ENCODE results near the gene RINT1.
"Not testable (repeated sequence)": the region's sequence is repeated elsewhere in the genome, so short reads cannot be mapped to it uniquely, and the experiment has no call there.

Gene RINT1

DNA sequence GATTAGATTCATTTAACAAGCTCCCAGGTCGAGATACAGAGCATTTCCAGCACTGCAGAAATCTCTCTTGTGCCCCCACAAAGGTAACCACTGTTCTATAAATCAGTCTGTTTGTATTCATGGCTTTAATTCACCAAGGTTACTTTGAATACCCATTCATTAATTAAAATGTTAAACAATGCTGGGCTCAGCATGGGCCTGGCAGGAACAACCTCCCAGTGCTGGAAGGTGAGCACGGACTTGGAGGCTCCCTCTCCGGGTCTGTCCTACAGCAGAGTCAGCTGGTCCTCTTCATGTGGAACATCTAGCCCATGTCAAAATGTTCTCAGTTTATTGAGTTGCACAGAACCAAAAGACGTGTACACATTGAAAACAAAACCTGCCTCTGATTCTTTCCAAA lies 64.9 kb downstream of the RINT1 start:
- peak in 1 of 56 donors; percentile 4 for DNase-seq

DNA sequence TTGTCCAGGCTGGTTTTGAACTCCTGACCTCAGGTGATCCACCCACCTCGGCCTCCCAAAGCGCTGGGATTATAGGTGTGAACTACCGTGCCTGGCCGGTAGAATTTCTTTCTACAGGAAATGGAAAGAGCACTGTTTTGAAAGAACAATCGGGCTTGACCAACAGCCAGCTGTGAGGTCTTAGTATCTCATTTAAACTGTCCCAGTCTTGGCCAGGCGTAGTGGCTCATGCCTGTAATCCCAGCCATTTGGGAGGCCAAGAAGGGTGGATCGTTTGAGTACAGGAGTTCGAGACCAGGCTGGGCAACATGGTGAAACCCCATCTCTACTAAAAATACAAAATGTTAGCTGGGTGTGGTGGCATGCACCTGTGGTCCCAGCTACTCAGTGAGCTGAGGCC lies 67.1 kb downstream of the RINT1 start:
- DNase-seq: not testable (repeated sequence)

DNA sequence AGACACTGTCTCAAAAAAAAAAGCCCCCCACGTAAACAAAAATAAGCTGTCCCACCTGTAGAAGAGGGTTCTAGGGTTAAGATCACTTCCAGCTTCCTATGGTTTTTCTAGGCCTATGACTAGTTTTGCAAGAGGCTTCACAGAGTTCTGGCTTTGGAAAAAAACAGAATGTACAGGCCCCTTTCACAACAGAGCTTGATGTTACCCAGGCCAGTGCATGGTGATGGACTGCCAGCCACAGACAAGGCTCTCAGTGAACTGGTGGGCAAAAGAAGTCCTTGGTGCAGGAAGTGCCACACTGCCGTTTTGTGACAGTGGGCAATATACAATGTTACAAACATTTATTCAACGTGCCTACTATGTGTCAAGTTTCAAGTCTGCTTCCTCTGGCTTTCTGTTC lies 67.5 kb downstream of the RINT1 start:
- no peak for DNase-seq

DNA sequence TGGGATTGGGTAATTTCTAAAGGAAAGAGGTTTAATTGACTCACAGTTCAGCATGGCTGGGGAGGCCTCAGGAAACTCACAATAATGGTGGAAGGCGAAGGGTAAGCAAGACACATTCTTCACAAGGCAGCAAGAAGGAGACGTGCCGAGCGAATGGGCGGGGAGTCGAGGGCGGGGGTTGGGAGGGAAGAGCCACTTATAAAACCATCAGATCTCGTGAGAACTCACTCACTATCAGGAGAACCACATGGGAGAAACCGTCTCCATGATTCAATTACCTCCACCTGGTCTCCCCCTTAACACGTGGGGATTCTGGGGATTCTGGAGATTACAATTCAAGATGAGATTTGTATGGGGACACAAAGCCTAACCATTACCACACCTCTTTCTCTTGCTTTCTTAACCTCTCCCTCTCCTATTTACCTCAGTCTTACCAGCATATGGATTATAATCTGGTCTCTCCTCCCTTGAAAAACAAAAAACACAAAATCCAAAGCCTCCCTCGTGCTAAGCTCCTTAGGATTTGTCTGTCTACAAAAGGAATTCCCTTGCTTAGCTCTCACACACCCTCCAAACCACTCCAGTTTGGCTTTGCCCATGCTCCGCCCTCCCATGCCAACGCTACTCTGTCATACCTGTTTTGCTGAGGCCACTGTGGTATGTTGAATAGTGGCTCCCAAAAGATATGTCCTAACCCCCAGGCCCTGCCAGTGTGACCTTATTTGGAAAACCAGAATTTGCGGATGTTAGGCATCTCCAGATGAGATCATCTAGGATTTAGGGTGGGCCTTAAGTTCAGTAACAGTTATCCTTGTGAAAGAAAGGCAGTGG lies 68.9 kb downstream of the RINT1 start:
- DNase-seq: no peak

DNA sequence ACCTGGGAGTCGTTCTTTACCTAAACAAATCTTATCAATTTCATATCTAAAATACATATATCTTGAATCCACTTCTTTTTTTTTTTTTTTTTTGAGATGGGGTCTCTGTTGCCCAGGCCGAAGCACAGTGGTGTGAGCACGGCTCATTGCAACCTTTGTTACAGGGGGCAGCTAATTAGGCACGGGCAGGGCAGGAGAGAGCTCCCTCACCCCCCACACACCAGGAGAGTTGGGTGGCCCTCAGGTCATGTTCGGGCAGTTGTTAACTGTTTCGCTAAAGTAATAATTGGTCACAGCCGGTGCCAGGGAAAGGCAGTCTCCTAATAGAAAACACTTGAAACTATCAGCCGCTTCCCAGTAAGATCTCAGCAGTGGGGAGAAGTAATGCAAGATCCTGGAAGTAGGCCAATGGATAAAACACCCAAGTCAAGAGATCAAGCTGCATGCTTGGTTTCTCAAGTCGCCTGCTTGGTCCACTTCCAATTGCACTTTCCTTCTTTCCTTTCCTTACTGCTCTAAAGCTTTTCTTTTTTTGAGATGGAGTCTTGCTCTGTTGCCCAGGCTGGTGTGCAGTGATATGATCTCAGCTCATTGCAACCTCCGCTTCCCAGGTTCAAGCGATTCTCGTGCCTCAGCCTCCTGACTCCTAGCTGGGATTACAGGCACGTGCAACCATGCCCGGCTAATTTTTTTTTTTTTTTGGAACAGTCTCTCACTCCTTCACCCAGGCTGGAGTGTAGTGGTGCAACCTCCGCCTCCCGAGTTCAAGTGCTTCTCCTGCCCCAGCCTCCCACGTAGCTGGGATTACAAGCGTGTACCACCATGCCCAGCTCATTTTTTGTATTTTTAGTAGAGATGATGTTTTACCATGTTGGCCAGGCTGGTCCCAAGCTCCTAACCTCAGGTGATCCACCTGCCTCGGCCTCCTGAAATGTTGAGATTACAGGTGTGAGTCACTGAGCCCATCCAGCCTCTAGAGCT lies 70.6 kb downstream of the RINT1 start:
- DNase-seq: no peak

DNA sequence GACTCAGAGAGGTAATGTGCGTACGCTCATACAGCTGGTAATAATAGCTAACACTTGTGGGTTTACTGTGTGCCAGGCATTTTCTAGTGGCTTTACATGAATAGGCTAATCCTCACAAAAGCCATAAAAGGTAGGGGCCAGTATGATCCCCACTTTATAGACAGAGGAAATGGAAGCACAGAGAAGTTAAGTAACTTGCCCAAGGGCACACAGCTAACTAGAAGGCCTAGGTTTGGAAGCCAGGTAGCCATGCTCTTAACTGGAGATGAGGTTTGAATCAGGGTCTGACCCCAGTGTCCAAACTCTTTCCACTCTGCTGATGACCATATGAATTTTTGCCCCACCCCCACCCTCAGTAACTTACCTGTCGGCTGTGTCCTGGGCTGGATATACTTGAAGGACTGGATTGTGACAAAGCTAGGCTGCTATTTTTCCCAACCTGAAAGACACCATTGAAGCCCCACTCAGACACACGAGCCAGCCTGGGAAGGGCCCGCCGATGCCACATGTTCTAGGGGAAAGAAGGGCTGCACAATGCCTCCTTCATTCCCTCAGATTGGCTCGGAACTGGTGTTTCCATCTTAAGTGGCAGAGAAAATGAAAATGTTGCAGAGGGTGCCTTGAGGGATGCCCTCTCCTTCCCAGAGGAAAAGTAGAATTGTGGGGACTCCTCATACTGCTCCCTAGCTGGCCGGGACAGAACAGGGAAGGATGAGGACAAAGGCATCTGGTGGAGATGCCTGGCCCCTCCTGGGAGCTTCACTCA lies 78.3 kb downstream of the RINT1 start:
- DNase-seq: peak in 7 of 56 donors; percentile 3 to 24 (median 19)

DNA sequence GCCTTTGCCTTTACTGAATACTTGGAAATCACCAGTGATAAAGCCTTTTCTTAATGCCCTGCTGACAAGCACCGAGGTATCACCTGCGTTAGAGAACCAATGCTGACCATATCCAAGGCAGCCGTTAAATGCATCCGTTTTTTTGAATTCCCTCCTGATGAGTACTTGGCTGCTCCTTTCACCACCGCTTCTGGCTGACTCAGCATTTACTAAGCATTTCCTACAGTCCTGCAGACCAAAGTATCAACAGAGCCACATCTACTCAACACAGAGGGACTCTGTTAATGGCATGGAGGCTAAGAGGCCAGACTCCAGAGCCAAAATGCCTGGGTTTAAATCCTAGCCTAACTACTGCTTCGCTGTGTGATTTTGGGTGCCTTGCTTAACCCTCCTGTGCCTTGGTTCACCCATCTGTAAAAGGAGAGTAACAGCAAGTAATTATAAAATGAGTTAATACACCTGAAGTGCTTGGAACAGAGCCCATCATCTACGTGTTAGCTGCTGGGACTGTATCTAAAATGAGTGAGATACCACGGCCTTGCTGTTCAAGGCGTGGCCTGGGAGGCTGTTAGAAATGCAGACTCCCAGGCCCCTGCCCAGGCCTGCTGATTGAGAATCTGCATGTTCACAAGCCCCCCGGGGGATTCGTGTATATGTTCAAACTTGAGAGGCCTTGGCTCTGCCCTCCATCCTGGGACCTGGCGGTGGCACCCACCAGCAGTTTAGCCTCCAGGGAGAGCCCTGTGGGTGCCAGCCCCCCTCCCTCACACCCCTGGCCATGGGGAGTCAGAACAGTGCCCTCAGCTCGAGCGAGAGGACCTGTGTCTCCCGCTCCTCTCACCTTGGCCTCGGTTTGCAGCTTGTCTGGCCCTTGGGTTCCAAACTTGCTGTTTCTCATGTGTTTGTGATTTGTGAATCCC lies 80.1 kb downstream of the RINT1 start:
- no peak for DNase-seq

DNA sequence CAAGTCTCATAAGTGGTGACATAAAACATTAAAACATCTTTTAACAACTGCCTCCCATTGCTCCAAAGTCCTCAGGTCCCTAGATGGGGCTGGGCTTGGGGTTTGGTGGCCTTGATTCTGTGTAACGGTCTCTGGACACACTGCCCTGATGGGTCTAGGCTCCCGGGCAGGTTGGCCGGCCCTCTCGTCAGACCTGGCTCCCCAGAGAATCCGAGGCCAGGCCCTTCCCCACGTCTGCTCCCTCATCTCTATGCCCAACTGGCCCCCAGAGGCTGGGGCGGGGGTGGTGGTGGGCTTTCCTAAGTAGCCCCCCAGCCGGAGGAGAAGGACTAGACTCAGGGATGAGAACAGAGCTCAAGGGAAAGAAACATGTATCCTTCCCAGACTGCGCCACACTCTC lies 80.8 kb downstream of the RINT1 start:
- DNase-seq: no peak

DNA sequence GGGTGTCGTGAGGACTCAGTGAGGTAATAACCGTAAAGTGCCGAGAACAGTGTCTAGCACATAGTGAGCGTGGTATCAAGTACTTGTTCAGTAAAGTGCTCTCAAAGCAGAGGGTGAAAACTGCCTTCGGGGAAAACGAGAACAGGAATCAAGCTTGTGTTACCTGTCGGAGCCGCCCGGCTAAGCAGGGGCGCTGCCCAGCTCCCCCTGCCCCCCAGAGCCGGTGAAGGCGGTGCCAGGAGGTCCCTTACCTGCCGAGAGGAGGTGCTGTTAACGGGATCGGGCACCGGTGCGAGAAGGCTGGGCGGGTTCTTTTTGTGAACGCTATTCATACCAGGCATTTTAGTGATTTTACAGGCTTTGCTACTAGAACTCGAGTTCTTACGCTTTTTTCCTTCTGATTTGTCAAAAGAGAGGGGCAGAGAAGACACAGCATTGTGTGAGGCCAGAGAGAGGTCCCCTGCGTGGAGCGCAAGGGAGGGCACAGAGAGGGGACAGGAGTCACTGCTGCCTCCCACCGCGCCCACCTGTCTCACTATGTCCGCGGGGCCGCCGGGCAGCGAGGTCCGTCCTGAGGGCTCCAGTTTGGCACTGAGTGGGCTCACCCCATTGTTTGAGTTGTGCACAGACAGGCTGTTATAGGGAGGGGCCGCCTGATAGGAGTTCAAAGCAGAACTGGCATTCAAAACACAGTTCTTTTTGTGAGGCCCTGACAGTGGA lies 81.8 kb downstream of the RINT1 start:
- no peak for DNase-seq

DNA sequence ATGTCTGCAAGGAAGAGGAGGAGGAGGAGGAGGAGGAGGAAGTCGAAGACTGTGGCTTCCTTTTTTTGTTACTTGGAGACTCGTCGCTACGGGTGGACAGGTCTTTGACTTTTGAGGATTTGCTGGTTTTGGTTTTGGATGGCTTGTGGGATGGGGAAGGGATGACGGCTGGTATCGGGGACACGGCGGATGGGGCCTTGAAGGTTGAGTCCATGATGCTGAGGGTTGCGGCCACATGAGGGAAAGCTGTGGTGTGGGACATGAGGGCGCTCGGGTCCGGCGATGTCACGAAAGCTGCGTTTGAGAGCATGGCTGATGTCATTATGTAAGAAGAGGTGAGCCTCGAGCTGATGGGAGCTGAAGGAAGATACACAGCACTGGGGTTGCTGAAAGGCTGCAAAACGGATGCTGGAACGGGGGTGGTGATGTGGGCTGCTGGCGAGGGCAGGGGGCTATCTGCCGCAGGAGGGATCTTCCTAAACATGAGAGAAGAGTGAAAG lies 82.4 kb downstream of the RINT1 start:
- no peak for DNase-seq

Measured in nucleus accumbens (tissue), 56 donors.